Stimulated activated CD4-positive, alpha-beta T cell treated with anti-CD3 and anti-CD28 coated beads, Interleukin-4, amount 100 ng/mL, for 1 hour (primary cell): ENCODE measurements around the gene KYAT1.
"Not testable (repeated sequence)": the region's sequence is repeated elsewhere in the genome, so short reads cannot be mapped to it uniquely, and the experiment has no call there.

Experiments used
- DNase-seq: peaks from one replicate; pipeline ENCODE4 v3.0.0-alpha.2; 2020

Gene KYAT1

DNA sequence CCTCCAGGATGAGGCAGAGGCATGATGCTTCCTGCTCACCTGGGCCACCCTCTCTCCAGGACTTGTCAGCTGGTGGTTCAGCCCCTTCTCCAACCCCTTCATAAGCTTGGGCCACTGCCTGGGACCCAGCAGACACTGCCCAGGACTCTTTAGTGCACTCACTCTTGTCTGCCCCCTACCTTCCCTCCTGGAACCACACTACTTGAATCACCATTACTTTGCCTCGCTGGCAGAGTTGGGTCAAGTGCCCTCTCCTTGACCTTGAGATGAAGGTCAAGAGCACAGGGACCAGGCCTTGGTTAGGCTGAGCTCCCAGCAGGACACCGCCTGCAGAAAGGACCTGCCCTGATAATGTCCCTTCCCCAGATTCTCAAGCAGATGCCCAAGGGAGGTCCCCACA, 71.9 kb downstream of the KYAT1 start:
- no peak for DNase-seq

DNA sequence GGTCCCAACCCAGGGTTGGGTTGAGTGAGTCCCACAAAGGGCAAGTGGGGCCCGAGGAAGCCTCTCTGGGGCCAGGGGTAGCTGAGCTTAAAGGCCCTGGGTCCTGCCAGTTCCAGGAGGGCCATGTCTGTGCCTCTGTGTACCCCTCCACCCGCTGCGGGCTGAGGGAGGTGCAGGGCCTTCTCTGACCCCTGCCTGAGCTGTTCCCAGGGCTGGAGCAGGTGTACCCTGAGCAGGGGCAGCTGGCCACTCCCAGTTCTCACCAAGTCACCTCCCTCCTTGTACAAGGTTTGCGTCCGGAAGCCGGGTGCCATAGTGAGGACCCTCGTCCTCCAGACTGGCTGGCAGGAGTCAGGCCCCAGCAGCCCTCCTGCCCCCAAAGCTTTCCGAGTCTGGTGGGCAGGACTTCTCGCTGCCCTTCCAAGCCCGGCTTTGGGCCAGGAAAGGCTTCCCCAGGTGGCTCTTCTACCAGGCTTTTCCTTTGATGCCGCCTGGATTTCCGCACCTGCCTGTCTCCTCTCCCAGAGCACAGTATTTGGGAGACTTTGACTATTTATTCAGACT, 72.6 kb downstream of the KYAT1 start:
- no peak for DNase-seq

DNA sequence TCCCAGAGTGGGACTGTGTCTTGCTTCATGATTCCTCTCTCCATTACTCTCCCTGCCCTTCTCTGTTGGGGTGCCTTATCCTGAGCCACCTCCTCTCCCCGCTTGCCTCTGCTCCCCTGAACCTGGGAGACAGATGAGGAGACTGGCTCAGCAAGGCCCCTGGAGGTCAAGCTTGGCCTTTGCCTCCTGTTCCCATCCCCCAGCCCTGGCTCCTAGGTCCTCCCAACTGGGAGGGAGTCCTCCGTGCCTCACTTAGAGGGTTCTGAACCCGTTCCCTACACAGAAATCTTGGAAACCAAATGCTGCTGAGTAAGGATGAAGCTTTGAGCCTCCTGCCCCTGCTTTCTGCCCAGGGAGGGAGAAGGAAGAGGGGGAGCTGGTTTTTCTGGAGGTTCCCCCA, 73.2 kb downstream of the KYAT1 start:
- no peak for DNase-seq

DNA sequence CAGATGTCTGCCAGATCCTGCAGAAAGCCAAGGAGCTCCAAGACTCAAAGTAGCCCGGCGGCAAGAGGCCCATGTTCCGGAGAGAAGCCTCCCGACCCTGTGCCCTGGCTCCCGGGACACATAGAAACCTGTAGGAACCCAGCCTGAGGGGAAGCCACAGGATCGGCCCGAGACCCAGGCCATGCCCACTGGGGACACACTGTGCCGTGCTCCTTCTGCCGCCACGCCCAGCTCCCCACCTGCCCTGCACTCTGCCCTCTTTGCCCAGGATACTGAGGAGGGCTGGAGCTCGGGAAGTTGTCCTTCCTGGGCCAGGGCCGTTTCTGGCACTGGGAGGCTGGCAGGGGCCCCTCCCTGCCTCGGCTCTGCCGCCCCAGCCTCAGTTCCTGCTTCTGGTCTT, 73.9 kb downstream of the KYAT1 start:
- no peak for DNase-seq

DNA sequence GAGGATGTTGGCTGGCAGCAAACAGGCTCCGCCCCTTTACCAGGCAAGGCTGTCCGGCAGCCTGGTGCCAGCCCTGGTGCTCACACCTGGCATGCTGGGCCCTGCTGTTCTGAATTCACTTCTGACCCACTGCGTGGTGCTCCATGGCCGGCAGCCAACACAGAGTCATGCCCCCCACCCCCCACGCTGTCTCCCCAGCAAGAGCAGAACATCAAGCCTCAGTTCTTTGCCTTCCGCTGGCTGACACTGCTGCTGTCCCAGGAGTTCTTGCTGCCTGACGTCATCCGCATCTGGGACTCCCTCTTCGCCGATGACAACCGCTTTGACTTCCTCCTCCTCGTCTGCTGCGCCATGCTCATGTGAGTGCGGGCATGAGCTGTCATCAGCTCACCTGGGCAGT, 76.1 kb downstream of the KYAT1 start:
- DNase-seq = no peak

DNA sequence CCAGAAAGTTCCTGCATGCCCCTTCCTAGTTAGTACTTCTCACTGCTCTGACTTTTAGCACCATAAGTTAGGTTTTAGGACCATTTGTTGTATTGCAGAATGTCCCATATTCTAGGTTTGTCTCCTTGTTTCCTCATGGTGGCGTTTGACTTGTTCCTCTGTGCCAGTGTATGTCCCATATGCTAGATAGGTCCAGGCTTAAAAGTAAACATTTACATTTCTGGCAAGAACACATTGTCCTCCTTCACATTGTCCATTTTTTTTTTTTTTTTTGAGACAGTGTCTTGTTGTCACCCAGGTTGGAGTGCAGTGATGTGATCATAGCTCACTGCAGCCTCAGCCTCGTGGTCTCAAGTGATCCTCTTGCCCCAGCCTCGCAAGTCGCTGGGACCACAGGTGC, 79.3 kb downstream of the KYAT1 start:
- DNase-seq = no peak

DNA sequence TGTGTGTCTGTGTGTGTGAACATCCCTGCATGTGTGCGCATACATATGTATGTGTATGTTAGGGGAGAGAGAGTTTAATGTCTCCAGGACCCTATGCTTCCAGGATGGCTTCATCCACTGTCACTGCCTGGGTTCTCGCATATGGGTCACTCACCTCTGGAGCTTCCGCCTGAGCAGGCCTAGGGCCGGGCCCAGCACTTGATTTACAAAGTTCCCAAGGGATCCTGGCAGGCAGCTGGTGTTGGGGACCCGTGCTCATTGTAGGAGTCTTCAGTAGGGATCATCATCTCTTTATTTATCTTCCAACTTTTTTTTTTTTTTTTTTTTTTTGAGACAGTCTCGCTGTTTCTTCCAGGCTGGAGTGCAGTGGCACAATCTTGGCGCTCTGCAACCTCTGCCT, 81.7 kb downstream of the KYAT1 start:
- DNase-seq = no peak

DNA sequence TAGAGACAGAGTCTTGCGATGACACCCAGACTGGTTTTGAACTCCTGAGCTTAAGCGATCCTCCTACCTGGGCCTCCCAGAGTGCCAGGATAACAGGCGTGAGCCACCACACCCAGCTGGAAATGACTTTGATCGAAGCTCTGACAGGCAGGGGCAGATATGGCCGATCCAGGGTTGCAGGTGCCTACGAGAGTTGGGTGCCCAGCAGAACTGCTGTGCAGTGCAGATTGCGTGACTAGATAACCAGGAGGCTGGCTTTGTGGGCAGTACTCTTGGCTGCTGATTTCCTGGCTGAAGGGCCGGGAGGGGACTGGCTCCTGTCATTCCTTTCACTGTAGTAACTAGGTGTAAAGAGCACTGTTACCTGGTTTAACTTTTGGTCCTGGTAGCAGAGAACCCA, 82.9 kb downstream of the KYAT1 start:
- no peak for DNase-seq

DNA sequence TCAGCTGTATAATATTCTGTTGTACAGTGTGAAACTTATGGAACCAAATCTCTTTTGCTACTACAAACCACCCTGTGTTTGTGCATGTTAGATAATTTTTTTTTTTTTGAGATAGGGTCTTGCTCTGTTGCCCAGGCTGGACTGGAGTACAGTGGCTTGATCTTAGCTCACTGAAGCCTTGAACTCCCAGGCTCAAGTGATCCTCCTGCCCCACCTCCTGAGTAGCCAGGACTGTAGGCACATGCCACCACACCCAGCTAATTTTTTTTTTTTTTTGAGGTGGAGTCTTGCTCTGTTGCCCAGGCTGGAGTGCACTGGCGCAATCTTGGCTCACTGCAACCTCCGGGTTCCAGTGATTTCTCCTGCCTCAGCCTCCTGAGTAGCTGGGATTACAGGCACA, 86.8 kb downstream of the KYAT1 start:
- not testable (repeated sequence) for DNase-seq

DNA sequence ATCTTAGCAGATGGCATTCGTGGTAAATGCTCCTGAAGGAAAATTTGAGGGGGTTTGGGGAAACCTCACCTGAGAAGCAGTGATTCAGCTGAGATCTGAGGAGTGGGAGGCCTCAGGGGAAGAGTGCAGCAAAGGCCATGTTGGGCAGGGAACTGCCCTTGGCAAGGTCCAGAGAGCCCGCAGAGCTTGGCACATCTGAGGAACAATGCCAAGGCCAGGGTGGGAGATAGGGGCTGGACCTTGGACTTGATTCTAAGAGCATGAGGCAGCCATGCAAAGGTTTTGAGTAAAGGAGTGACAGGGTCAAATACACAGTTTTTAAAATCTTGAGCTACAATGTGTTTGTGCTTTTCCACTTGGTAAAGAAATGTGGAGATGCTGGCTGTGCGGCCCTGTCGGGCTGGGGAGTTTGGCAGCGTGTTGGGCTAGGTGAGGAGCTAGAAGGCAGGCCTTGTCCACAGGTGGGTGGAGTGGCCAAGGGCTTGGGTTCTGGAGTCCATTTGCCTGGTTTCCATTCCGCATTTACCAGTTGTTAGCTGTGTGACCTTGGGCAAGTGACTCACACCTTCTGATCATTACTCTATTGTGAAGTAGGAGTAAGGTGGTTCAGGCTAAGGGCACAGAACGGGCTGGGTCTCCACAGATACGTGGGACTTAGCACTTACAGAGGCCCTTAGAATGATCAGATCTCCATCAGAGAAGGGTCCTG, 88.6 kb downstream of the KYAT1 start:
- DNase-seq = no peak

DNA sequence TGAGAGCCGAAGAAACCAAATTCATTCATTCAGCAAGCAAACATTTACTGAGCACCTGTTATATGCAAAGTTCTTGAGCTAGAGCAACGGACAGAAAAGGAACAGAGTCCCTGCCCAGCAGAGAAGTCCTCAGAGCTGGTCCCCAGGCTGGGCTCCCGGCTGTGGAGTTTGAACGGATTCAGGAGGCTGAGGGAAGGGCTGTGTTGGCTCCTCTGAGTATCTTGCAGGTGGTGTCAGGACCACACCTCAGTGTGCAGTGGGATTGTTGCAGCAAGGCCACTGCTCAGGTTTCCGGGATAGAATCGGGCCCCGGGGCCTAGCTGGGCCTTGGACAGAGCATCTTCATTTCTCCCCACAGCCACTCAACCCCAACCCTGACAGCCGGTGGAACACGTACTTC, 89.6 kb downstream of the KYAT1 start:
- no peak for DNase-seq

DNA sequence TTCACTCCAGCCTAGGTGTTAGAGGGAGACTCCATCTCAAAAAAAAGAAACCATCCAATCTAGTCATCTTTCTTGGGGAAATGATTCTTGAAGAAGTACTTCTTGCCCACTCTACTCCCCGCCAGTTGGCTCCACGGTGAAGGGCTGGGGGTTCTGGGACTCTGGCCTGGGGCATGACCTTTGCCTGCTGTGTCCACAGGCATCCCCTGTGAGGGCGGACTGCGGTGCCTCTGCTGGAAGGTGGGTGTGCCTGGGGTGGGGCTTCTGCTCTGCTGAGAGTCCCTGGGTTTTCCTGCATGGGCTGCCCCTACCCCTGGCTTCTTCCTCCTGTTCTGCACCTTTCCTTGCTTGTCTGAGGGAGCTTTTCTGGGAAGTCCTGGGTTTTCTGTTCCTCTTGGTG, 91.2 kb downstream of the KYAT1 start:
- no peak for DNase-seq

DNA sequence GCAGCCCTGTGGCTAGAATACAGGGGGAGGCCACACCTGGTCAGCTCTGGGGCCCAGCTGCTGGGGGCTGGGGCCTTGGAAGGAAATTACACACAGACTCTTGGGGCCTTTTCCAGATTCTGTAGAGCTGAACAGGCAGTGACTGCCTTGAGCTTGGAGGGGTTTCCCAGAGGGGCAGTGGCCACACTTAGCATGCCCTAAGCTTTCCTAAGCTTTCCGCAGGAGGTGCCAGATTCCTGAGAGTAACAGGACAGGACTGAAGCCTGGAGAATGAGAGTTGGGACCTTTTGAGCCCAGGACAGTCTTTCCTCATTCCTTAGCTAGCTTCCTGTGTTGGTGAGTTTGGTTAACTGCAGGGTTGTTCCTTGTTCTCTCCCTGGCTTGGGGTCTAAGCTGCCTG, 93.3 kb downstream of the KYAT1 start:
- DNase-seq = no peak

DNA sequence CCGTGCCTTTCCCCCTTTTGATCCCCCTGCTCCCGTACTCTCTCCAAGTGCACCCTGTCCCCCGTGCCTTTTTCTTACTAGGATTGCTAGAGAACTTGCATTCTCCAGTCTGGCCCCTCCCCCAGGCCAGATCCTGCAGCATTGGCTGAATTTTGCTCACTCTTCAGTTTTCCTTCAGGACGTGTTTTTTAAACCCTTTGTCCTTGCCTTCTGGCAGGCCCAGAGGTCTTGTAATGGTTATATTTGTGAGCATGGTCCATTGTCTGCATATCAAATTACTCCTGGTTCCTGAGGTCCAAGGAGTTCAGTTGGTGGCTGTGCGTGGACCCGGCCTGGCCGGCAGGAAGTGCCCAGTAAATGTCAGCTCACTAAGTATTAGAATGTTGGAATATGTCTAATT, 94.1 kb downstream of the KYAT1 start:
- DNase-seq = no peak

DNA sequence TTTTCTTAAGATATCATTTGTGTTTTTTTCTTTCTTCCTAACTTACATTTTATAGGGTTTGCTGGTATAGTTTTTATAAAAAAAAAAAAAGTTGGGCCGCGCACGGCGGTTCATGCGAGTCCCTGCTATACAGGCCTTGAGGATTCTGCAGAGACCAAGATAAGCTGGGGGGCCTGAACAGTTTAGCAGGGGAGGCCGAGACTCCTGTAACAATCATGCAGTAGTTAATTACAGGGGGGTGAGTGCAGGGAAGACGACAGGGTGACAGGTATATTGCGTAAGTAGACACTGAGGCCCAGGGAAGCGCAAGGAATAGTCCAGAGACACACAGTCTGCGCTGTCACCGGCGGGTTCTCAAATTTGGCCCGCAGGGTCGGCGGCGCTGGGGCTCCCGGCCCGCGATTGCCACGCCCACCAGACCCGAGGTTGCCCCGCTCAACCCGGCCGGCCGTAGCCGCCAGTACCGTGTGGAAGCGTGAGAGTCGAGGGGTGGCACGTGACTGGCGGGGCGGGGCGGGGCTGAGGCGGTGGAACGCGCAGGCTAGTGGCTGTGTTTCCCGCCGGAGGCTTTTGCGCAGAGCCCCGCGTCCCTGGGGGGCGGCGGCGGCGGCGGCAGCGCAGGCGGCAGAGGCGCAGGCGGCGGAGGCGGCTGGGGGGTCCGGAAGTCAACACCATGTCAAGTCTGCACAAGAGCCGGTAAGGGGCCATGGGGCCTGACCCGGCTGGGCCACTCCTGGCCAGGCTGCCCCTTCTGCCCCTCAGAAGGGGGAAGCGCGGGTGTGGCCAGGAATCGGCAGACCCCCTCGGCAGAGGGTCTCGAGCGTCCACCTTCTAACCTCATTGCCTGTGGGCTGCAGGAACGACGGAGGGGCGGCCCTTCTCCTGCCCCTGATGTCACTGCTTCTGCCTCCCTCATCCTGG, 94.8 kb downstream of the KYAT1 start, which contains the start of gene TBC1D13:
Gene TBC1D13 (plus strand): TSS at position 573 of the 921 bp plus-strand sequence. CDS start 101 bp downstream, at position 674.
- DNase-seq = peak; percentile 89

DNA sequence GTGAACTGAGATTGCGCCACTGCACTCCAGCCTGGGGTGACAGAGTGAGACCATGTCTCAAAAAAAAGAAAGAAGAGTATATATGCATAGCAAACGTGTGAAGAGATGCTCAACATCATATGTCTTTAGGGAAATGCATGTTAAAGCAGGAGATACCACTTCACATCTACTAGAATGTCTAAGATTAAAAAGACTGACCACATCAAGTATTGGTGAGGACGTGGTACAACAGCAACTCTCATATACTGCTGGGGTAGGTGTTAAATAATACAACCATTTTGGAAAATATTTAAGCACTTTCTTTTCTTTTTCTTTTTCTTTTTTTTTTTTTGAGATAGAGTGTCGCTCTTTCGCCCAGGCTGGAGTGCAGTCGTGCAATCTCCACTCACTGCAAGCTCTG, 96.3 kb downstream of the KYAT1 start:
- DNase-seq = no peak
